GM23338 (cell line): ENCODE measurements around the gene PSMB10. TPM values are rescaled to one million over a fixed set of nuclear protein-coding genes. Genes with fewer than 3 reads are reported as not detected.
A peak's percentile ranks its signal among the peaks of the same experiment; 100 is the strongest.

Source experiments
- ATAC-seq: fragments of 200-7000 bp; cut with Tn5 transposase; 3 replicates; pipeline ENCODE4 v1.9.1; 2020
- DNase-seq: peaks from one replicate; pipeline ENCODE4 v3.0.0-alpha.2; 2015; ENCODE audit warnings: low spot score
- H2AFZ ChIP-seq: fragments of 200-600 bp; sonication (generic); 2 replicates; pipeline ENCODE4 v1.8.0; 2016; ENCODE audit warnings: antibody characterized with exemption, mild to moderate bottlenecking, moderate library complexity
- H3F3A ChIP-seq: fragments of 200-600 bp; sonication (generic); replicated peaks from 2 replicates; pipeline ENCODE4 v1.8.0; 2017; ENCODE audit warnings: antibody characterized with exemption, mixed run types, low read depth
- H3K27ac ChIP-seq: fragments of 200-600 bp; sonication (generic); 2 replicates; pipeline ENCODE4 v1.6.1; 2016; ENCODE audit warnings: low read depth
- H3K27me3 ChIP-seq: fragments of 200-600 bp; sonication (generic); 2 replicates; pipeline ENCODE4 v1.8.0; 2016; ENCODE audit warnings: mild to moderate bottlenecking, mixed run types, moderate library complexity; ENCODE audit not compliant: insufficient read depth
- H3K36me3 ChIP-seq: fragments of 200-600 bp; sonication (generic); 2 replicates; pipeline ENCODE4 v1.8.0; 2016; ENCODE audit warnings: mild to moderate bottlenecking; ENCODE audit not compliant: insufficient read depth
- H3K4me1 ChIP-seq: fragments of 200-600 bp; sonication (generic); 2 replicates; pipeline ENCODE4 v1.8.0; 2016; ENCODE audit warnings: mild to moderate bottlenecking, moderate library complexity; ENCODE audit not compliant: insufficient read depth
- H3K4me2 ChIP-seq: fragments of 200-600 bp; sonication (generic); 2 replicates; pipeline ENCODE4 v1.7.1; 2017; ENCODE audit warnings: mixed run types
- H3K4me3 ChIP-seq: fragments of 200-600 bp; sonication (generic); 2 replicates; pipeline ENCODE4 v1.6.1; 2016; ENCODE audit warnings: mixed run types
- H3K79me2 ChIP-seq: fragments of 200-600 bp; sonication (generic); replicated peaks from 2 replicates; pipeline ENCODE4 v1.8.0; 2017; ENCODE audit warnings: mild to moderate bottlenecking; ENCODE audit not compliant: insufficient read depth
- H3K9me2 ChIP-seq: fragments of 200-600 bp; sonication (generic); 2 replicates; pipeline ENCODE4 v1.8.0; 2017; ENCODE audit not compliant: insufficient read depth
- H4K20me1 ChIP-seq: fragments of 200-600 bp; sonication (generic); replicated peaks from 2 replicates; pipeline ENCODE4 v1.8.0; 2017; ENCODE audit warnings: mild to moderate bottlenecking; ENCODE audit not compliant: insufficient read depth
- H3K27ac Mint-ChIP-seq: 2 replicates; pipeline ENCODE4 v1.8.0; 2020; ENCODE audit warnings: inconsistent platforms, mild to moderate bottlenecking, moderate library complexity, mixed read lengths
- H3K27me3 Mint-ChIP-seq: 3 replicates; pipeline ENCODE4 v1.8.0; 2022; ENCODE audit warnings: low read depth, mild to moderate bottlenecking, moderate library complexity, mixed read lengths, inconsistent platforms; ENCODE audit not compliant: insufficient read depth, poor library complexity
- H3K36me3 Mint-ChIP-seq: 3 replicates; pipeline ENCODE4 v1.8.0; 2021; ENCODE audit warnings: low read depth, mild to moderate bottlenecking, inconsistent platforms, moderate library complexity, mixed read lengths
- H3K4me1 Mint-ChIP-seq: 3 replicates; pipeline ENCODE4 v1.8.0; 2020; ENCODE audit warnings: mild to moderate bottlenecking, inconsistent platforms, mixed read lengths
- H3K4me3 Mint-ChIP-seq: 3 replicates; pipeline ENCODE4 v1.8.0; 2021; ENCODE audit warnings: moderate library complexity, mild to moderate bottlenecking, inconsistent platforms, mixed read lengths
- H3K9me3 Mint-ChIP-seq: 3 replicates; pipeline ENCODE4 v1.8.0; 2020; ENCODE audit warnings: moderate library complexity, mild to moderate bottlenecking, inconsistent platforms, mixed read lengths
- CREB1 ChIP-seq: fragments of 250-450 bp; sonication (Bioruptor Pico); IDR thresholded peaks from 2 replicates; pipeline ENCODE4 v1.5.0; 2020; ENCODE audit warnings: low read depth, mild to moderate bottlenecking, moderate library complexity
- CTCF ChIP-seq, 2 experiments: fragments of 200-600 bp in 1 of 2; sonication (generic) in 1 of 2; conservative IDR thresholded peaks; 2 replicates each; pipeline versions ENCODE4 v1.5.1 to v1.6.1; 2016 to 2017; ENCODE audit warnings: antibody characterized with exemption in 2 of 2, low read depth in 2 of 2, mild to moderate bottlenecking in 2 of 2, moderate library complexity in 1 of 2
- ETS1 ChIP-seq: IDR thresholded peaks from 2 replicates; pipeline ENCODE4 v1.6.1; 2016; ENCODE audit warnings: antibody characterized with exemption
- EZH2phosphoT487 ChIP-seq: fragments of 200-600 bp; sonication (generic); IDR thresholded peaks from one replicate; pipeline ENCODE4 v1.8.1; 2018; ENCODE audit warnings: antibody characterized with exemption; ENCODE audit not compliant: unreplicated experiment
- NANOG ChIP-seq: IDR thresholded peaks from 2 replicates; pipeline ENCODE4 v1.6.1; 2016; ENCODE audit warnings: antibody characterized with exemption, borderline replicate concordance
- POLR2AphosphoS5 ChIP-seq: IDR thresholded peaks from 2 replicates; pipeline ENCODE4 v1.6.1; 2016; ENCODE audit warnings: antibody characterized with exemption, low read depth
- REST ChIP-seq: IDR thresholded peaks from one replicate; pipeline ENCODE4 v1.6.1; 2018; ENCODE audit warnings: antibody characterized with exemption; ENCODE audit not compliant: unreplicated experiment
- STAT1 ChIP-seq: IDR thresholded peaks from one replicate; pipeline ENCODE4 v1.6.1; 2016; ENCODE audit warnings: antibody characterized with exemption; ENCODE audit not compliant: unreplicated experiment
- ZNF331 ChIP-seq: fragments of 250-450 bp; sonication (Bioruptor Pico); IDR thresholded peaks from 2 replicates; pipeline ENCODE4 v1.5.0; 2020; ENCODE audit warnings: low read depth, mild to moderate bottlenecking, moderate library complexity
- polyA plus RNA-seq: library from polyadenylated mRNA; unstranded; fragments of >200 nt; fragmentation: Nextera tagmentation; extraction: Ambion mirVana; gene quantifications from 2 replicates; pipeline ENCODE4 v1.2.1, GENCODE V29; 2016
- total RNA-seq: library from RNA; depleted of rRNA; stranded (reverse); fragments of >200 nt; shearing (Covaris generic); gene quantifications from 2 replicates; pipeline ENCODE4 v1.2.3, GENCODE V29; 2014

Gene PSMB10
- total and polyA plus RNA-seq, 2 experiments from 2014 or later = 27.5 to 114 TPM

GRCh38 chr16:67948015-67948414 lies 11.4 kb upstream of the PSMB10 start:
- H3F3A ChIP-seq = no peaks in the 10 kb centered on the region
- no peak overlapping the region for H3K27ac ChIP-seq
- H3K36me3 Mint-ChIP-seq = peaks cover 40% of the 10 kb centered on the region
- H3K27me3 ChIP-seq = no peaks in the 10 kb centered on the region
- no peaks in the 10 kb centered on the region; the same call in 1 of the 2 replicates for H4K20me1 ChIP-seq
- H3K36me3 ChIP-seq = peaks cover 13% of the 10 kb centered on the region; the same call in 1 of the 2 replicates
- TF ChIP-seq POLR2AphosphoS5 (0 out of 2 replicates have a peak, but pooled peaks have one; percentile 13), ETS1 (no peak)
- H3K4me3 ChIP-seq = no peak overlapping the region
- H3K4me1 Mint-ChIP-seq = no peaks in the 10 kb centered on the region
- no peak overlapping the region for H3K4me3 Mint-ChIP-seq
- DNase-seq = no peak
- H3K79me2 ChIP-seq = no peaks in the 10 kb centered on the region
- peaks cover 4% of the 10 kb centered on the region for H3K27me3 Mint-ChIP-seq
- H2AFZ ChIP-seq = no peak overlapping the region
- no peaks in the 10 kb centered on the region for H3K9me2 ChIP-seq
- no peak overlapping the region for H3K27ac Mint-ChIP-seq
- no peak overlapping the region for H3K4me2 ChIP-seq
- ATAC-seq = no peak
- H3K4me1 ChIP-seq = no peaks in the 10 kb centered on the region
- H3K9me3 Mint-ChIP-seq = no peaks in the 10 kb centered on the region

GRCh38 chr16:67946966-67947558 lies 10.4 kb upstream of the PSMB10 start:
- Histone ChIP-seq H3K4me1 (no peaks in the 10 kb centered on the region), H2AFZ (no peak overlapping the region), H3K4me2 (no peak overlapping the region), H3K79me2 (no peaks in the 10 kb centered on the region), H3K36me3 (peaks cover 13% of the 10 kb centered on the region; the same call in 1 of the 2 replicates), H3K27ac (no peak overlapping the region), H3K9me2 (no peaks in the 10 kb centered on the region), H3F3A (peaks cover 6% of the 10 kb centered on the region), H3K27me3 (no peaks in the 10 kb centered on the region), H4K20me1 (peaks cover 2% of the 10 kb centered on the region), H3K4me3 (no peak overlapping the region)
- H3K9me3 Mint-ChIP-seq = no peaks in the 10 kb centered on the region
- H3K4me3 Mint-ChIP-seq = no peak overlapping the region
- H3K4me1 Mint-ChIP-seq = no peaks in the 10 kb centered on the region
- ATAC-seq (no peak), DNase-seq (no peak)
- peaks cover 4% of the 10 kb centered on the region for H3K27me3 Mint-ChIP-seq
- H3K36me3 Mint-ChIP-seq = peaks cover 38% of the 10 kb centered on the region
- H3K27ac Mint-ChIP-seq = no peak overlapping the region
- TF ChIP-seq POLR2AphosphoS5 (no peak), CTCF (conservative IDR thresholded peaks at IDR 0.05; ENCODE audit: low read depth in 2 of 2) (no peak), STAT1 (no peak), CREB1 (CRISPR knock-in tag) (no peak), ZNF331 (CRISPR knock-in tag) (no peak), REST (no peak), EZH2phosphoT487 (no peak), NANOG (no peak)
